Esophagus muscularis mucosa (tissue), 4 donors: Measurements from ENCODE around the gene CDIPT.

ENCODE experiments used
- CTCF ChIP-seq, 3 experiments: fragments of 200-600 bp in 2 of 3; fragments of 450-650 bp in 1 of 3; sonication (generic) in 2 of 3; IDR thresholded peaks; one replicate each; pipeline ENCODE4 v1.5.1; 2017 to 2019; ENCODE audit warnings: antibody characterized with exemption in 3 of 3, mild to moderate bottlenecking in 2 of 3, moderate library complexity in 1 of 3
- EP300 ChIP-seq: sonication (generic); formaldehyde crosslinking; IDR thresholded peaks from one replicate; pipeline ENCODE4 v1.6.1; 2017; ENCODE audit warnings: antibody characterized with exemption
- POLR2A ChIP-seq: fragments of 450-650 bp; IDR thresholded peaks from one replicate; pipeline ENCODE4 v1.6.1; 2017; ENCODE audit warnings: antibody characterized with exemption, moderate library complexity, mild to moderate bottlenecking, low read depth
- POLR2AphosphoS5 ChIP-seq, 2 donors: sonication (generic); formaldehyde crosslinking; IDR thresholded peaks; one replicate each; pipeline ENCODE4 v1.6.1; 2017; ENCODE audit warnings: antibody characterized with exemption in 2 of 2

GRCh38 chr16:29809031-29809747 is 53.8 kb downstream of the CDIPT start:
- TF ChIP-seq POLR2A = no peak
- no peak for TF ChIP-seq CTCF (IDR thresholded peaks at IDR 0.05)
- TF ChIP-seq POLR2AphosphoS5 (IDR thresholded peaks at IDR 0.05) = no peak
- no peak for TF ChIP-seq EP300
